Measurements from ENCODE around the gene PRKG2.

Gene PRKG2

DNA sequence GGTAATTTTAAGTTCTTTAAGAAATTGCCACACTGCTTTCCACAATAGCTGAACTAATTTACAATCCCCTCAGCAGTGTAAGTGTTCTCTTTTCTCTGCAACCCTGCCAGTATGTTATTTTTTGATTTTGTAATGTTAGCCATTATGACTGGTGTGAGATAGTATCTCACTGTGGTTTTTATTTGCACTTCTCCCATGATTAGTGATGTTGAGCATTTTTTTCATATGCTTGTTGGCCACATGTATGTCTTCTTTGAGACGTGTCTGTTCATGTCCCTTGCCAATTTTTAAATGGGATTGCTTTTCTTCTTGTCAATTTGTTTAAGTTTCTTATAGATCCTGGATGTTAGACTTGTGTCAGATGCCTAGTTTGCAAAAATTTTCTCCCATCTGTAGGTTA is 98.5 kb downstream of the PRKG2 start:
- no peaks in the 10 kb centered on the region for H3K9me3 ChIP-seq (ENCODE audit: control insufficient read depth in 2 of 2, low read length in 2 of 2)
- H3K27ac ChIP-seq (ENCODE audit: low read depth in 2 of 2, low read length in 2 of 2) = no peak overlapping the region
- H3K36me3 ChIP-seq (ENCODE audit: control insufficient read depth in 2 of 2, insufficient read depth in 2 of 2, low read length in 2 of 2) = no peaks in the 10 kb centered on the region
- no peaks in the 10 kb centered on the region for H3K27me3 ChIP-seq (ENCODE audit: control insufficient read depth in 2 of 2, insufficient read depth in 2 of 2, low read length in 2 of 2)
- H3K4me1 ChIP-seq (ENCODE audit: control insufficient read depth in 2 of 2, insufficient read depth in 2 of 2, low read length in 2 of 2) = no peaks in the 10 kb centered on the region
- H3K9ac ChIP-seq (ENCODE audit: low read depth in 1 of 2, low read length in 2 of 2) = no peak overlapping the region
- no peak overlapping the region for H3K4me3 ChIP-seq (ENCODE audit: low read length in 2 of 2)

DNA sequence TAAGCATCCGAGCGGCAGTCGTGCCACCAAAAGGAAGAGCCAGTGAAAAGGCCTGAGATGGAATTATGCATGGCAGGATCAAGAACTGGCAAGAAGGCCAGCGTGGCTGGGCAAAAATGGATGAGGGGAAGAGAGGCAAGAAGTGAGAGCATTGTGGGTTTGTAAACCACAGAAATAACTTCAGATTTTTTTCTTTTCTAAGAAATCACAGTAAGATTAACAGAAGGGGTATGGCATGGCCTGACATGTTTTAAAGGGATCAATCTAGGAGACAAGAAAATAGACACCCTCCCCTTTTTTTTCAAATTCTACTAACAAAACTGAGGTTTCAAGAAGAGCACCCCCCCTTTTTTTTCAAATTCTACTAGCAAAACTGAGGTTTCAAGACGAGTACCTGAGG is 102.0 kb downstream of the PRKG2 start:
- Histone ChIP-seq H3K4me3 (ENCODE audit: low read length in 2 of 2) (no peak overlapping the region), H3K27me3 (ENCODE audit: control insufficient read depth in 2 of 2, insufficient read depth in 2 of 2, low read length in 2 of 2) (no peaks in the 10 kb centered on the region), H3K27ac (ENCODE audit: low read depth in 2 of 2, low read length in 2 of 2) (no peak overlapping the region), H3K9me3 (ENCODE audit: control insufficient read depth in 2 of 2, low read length in 2 of 2) (no peaks in the 10 kb centered on the region), H3K9ac (ENCODE audit: low read depth in 1 of 2, low read length in 2 of 2) (no peak overlapping the region), H3K36me3 (ENCODE audit: control insufficient read depth in 2 of 2, insufficient read depth in 2 of 2, low read length in 2 of 2) (no peaks in the 10 kb centered on the region), H3K4me1 (ENCODE audit: control insufficient read depth in 2 of 2, insufficient read depth in 2 of 2, low read length in 2 of 2) (peaks cover 0 to 2% of the 10 kb centered on the region in 2 donors)

DNA sequence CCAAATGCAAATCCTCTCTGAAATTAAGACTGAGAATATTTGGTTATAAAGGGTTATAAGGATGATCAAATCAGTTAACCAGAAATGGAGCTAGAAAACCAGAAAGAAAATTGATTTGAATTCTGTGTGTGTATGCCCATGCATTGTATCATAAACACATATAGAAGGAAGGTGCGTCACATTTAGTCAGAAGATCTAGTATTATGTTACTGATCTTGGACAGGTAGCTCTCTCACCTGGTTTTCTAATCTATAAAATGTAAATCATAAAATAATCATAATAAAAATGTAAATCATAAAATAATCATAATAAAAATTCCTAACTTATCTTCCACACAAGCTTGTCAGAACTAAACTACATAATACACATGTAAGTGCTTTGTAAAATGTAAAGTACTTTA is 105.7 kb downstream of the PRKG2 start:
- Histone ChIP-seq H3K27me3 (ENCODE audit: control insufficient read depth in 2 of 2, insufficient read depth in 2 of 2, low read length in 2 of 2) (no peaks in the 10 kb centered on the region), H3K9me3 (ENCODE audit: control insufficient read depth in 2 of 2, low read length in 2 of 2) (no peaks in the 10 kb centered on the region), H3K9ac (ENCODE audit: low read depth in 1 of 2, low read length in 2 of 2) (no peak overlapping the region), H3K4me1 (ENCODE audit: control insufficient read depth in 2 of 2, insufficient read depth in 2 of 2, low read length in 2 of 2) (peaks cover 0 to 2% of the 10 kb centered on the region in 2 donors), H3K27ac (ENCODE audit: low read depth in 2 of 2, low read length in 2 of 2) (no peak overlapping the region), H3K4me3 (ENCODE audit: low read length in 2 of 2) (no peak overlapping the region), H3K36me3 (ENCODE audit: control insufficient read depth in 2 of 2, insufficient read depth in 2 of 2, low read length in 2 of 2) (no peaks in the 10 kb centered on the region)

DNA sequence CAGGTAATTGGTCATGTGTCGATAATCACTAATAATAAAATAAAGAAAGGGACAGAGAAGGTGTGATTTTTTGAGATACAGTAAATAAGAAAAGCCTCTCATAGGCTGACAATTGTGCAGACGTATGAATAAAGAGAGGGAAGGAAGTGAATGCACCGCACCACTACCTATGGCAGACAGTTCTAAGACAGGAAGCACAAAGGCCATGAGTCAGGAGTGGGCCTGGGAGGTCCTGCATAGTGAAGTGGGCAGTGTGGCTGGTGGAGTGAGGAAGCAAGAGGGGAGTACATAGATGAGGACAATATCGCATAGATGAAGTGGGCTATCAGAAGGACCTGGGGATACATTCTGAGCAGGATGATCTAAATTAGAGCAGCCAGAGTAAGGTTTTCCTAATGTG is 108.9 kb downstream of the PRKG2 start:
- H3K27me3 ChIP-seq (ENCODE audit: control insufficient read depth in 2 of 2, insufficient read depth in 2 of 2, low read length in 2 of 2) = no peaks in the 10 kb centered on the region
- H3K9me3 ChIP-seq (ENCODE audit: control insufficient read depth in 2 of 2, low read length in 2 of 2) = no peaks in the 10 kb centered on the region
- H3K9ac ChIP-seq (ENCODE audit: low read depth in 1 of 2, low read length in 2 of 2) = no peak overlapping the region

DNA sequence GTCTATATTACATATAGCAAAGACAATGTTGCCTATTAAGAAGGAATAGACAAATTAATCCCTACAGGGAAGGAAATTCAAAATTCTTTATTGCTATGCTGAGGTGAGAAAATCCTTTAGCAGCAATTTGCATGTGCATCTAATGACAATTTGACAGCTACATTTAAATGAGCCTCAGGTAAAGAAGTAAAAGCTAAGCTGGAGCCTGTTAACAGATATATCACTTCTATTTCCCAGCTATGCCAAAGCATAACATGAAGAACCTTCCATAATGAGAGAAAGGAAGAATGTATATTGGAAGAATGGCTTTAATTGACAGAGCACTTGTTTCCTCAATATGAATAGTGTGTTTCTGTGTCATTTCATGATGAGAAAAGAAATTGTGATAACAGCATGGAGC is 112.9 kb downstream of the PRKG2 start:
- Histone ChIP-seq H3K27ac (ENCODE audit: low read depth in 2 of 2, low read length in 2 of 2) (no peak overlapping the region), H3K36me3 (ENCODE audit: control insufficient read depth in 2 of 2, insufficient read depth in 2 of 2, low read length in 2 of 2) (no peaks in the 10 kb centered on the region), H3K9me3 (ENCODE audit: control insufficient read depth in 2 of 2, low read length in 2 of 2) (no peaks in the 10 kb centered on the region)

More for the DNA sequence above, 108.9 kb downstream of the PRKG2 start:
- H3K4me1 ChIP-seq (ENCODE audit: control insufficient read depth in 2 of 2, insufficient read depth in 2 of 2, low read length in 2 of 2) = peaks cover 0 to 2% of the 10 kb centered on the region in 2 donors
- no peaks in the 10 kb centered on the region for H3K36me3 ChIP-seq (ENCODE audit: control insufficient read depth in 2 of 2, insufficient read depth in 2 of 2, low read length in 2 of 2)
- no peak overlapping the region for H3K27ac ChIP-seq (ENCODE audit: low read depth in 2 of 2, low read length in 2 of 2)
- no peak overlapping the region for H3K4me3 ChIP-seq (ENCODE audit: low read length in 2 of 2)

DNA sequence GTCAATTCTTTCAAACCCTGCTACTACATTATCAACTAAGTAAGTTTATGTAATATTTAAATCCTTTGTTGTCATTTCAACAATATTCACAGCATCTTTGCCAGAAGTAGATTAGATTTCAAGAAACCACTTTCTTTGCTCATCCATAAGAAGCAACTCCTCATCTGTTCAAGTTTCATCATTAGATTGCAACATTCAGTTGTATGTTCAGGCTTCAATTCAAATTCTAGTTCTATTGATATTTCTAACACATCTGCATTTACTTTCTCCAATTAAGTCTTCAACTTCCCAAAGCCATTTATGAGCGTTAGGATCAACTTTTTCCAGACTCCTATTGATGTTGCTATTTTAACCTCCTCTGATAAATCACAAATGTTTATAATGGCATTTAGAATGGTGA is 118.5 kb downstream of the PRKG2 start:
- H3K27me3 ChIP-seq (ENCODE audit: control insufficient read depth in 2 of 2, insufficient read depth in 2 of 2, low read length in 2 of 2) = no peaks in the 10 kb centered on the region
- H3K36me3 ChIP-seq (ENCODE audit: control insufficient read depth in 2 of 2, insufficient read depth in 2 of 2, low read length in 2 of 2) = no peaks in the 10 kb centered on the region
- H3K4me1 ChIP-seq (ENCODE audit: control insufficient read depth in 2 of 2, insufficient read depth in 2 of 2, low read length in 2 of 2) = no peaks in the 10 kb centered on the region
- no peaks in the 10 kb centered on the region for H3K9me3 ChIP-seq (ENCODE audit: control insufficient read depth in 2 of 2, low read length in 2 of 2)
- H3K9ac ChIP-seq (ENCODE audit: low read depth in 1 of 2, low read length in 2 of 2) = no peak overlapping the region
- no peak overlapping the region for H3K4me3 ChIP-seq (ENCODE audit: low read length in 2 of 2)
- no peak overlapping the region for H3K27ac ChIP-seq (ENCODE audit: low read depth in 2 of 2, low read length in 2 of 2)

More for the DNA sequence above, 112.9 kb downstream of the PRKG2 start:
- H3K9ac ChIP-seq (ENCODE audit: low read depth in 1 of 2, low read length in 2 of 2) = no peak overlapping the region
- H3K4me3 ChIP-seq (ENCODE audit: low read length in 2 of 2) = no peak overlapping the region
- H3K4me1 ChIP-seq (ENCODE audit: control insufficient read depth in 2 of 2, insufficient read depth in 2 of 2, low read length in 2 of 2) = no peaks in the 10 kb centered on the region
- H3K27me3 ChIP-seq (ENCODE audit: control insufficient read depth in 2 of 2, insufficient read depth in 2 of 2, low read length in 2 of 2) = no peaks in the 10 kb centered on the region

DNA sequence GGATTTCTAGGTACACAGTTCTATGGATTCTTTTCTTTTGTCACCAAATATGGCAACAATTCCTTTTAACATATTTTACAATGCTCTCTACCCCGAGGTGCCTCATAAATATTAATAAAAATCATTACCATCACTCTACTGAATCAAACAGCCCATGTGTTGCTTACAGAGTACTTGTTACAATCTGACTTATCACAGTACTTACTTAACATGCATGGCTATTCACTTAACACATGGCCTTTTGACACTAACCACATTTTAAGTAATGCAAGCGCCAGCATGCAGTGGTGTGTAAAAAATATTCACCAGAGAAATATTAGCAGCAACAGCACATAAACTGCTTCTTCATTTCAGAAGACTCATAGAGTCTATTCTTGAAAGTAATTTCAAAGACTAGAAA is 119.6 kb downstream of the PRKG2 start:
- Histone ChIP-seq H3K4me3 (ENCODE audit: low read length in 2 of 2) (no peak overlapping the region), H3K4me1 (ENCODE audit: control insufficient read depth in 2 of 2, insufficient read depth in 2 of 2, low read length in 2 of 2) (no peaks in the 10 kb centered on the region), H3K27ac (ENCODE audit: low read depth in 2 of 2, low read length in 2 of 2) (no peak overlapping the region), H3K9me3 (ENCODE audit: control insufficient read depth in 2 of 2, low read length in 2 of 2) (no peaks in the 10 kb centered on the region), H3K36me3 (ENCODE audit: control insufficient read depth in 2 of 2, insufficient read depth in 2 of 2, low read length in 2 of 2) (no peaks in the 10 kb centered on the region), H3K9ac (ENCODE audit: low read depth in 1 of 2, low read length in 2 of 2) (no peak overlapping the region), H3K27me3 (ENCODE audit: control insufficient read depth in 2 of 2, insufficient read depth in 2 of 2, low read length in 2 of 2) (no peaks in the 10 kb centered on the region)

DNA sequence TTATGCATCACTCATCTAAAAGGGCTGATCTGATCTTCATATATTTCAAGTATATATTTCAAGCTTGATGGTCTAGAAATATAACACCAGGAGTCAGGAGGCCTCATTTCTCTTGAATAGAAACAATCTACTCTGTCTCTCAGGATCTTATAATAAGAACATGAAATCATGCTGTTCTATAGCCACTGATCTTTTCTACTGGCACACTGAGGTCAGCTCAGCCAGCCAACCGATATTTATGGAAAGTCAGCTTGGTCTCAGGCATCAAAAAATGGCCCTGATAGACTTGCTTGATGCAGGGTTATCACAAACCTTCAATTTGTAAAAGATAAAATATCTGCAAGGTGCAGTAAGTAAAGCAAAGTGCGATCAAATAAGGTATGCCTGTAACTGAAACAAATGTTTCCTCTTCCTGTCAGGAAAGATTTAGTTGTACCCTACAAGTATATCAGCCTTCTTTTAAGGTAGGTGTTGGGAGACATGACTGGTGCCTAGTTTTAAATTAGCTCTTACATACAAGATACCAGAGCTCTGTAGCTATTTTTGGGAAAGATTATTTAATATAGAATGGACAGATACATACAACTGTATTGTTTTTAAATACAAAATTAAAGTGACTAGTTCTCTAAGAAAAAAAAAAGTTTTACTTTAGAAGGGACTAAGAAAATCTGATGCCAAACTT is 121.2 kb downstream of the PRKG2 start:
- no peaks in the 10 kb centered on the region for H3K36me3 ChIP-seq (ENCODE audit: control insufficient read depth in 2 of 2, insufficient read depth in 2 of 2, low read length in 2 of 2)
- no peak overlapping the region for H3K27ac ChIP-seq (ENCODE audit: low read depth in 2 of 2, low read length in 2 of 2)
- no peaks in the 10 kb centered on the region for H3K4me1 ChIP-seq (ENCODE audit: control insufficient read depth in 2 of 2, insufficient read depth in 2 of 2, low read length in 2 of 2)
- H3K4me3 ChIP-seq (ENCODE audit: low read length in 2 of 2) = no peak overlapping the region
- H3K9ac ChIP-seq (ENCODE audit: low read depth in 1 of 2, low read length in 2 of 2) = no peak overlapping the region
- no peaks in the 10 kb centered on the region for H3K9me3 ChIP-seq (ENCODE audit: control insufficient read depth in 2 of 2, low read length in 2 of 2)
- no peaks in the 10 kb centered on the region for H3K27me3 ChIP-seq (ENCODE audit: control insufficient read depth in 2 of 2, insufficient read depth in 2 of 2, low read length in 2 of 2)

DNA sequence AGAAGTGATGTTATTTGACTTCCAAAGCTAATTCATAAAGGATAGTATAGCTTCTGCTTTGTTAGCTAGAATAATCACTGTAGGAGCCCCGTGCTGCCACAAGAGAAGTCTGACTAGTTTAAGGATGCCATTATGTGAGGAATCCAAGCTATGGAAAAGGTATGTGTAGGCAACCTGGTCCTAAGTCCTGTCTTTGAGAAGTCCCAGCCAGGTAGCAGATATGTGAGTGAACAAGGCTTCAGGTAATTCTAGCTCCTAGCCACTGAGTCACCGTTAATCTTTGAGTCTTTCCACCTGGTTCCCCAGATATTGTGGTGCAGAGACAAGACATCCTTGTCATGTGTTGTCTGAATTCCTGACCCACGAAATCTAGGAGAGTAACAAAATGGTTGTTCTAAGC is 129.0 kb downstream of the PRKG2 start:
- no peak overlapping the region for H3K9ac ChIP-seq (ENCODE audit: low read depth in 1 of 2, low read length in 2 of 2)
- H3K4me3 ChIP-seq (ENCODE audit: low read length in 2 of 2) = no peak overlapping the region
- H3K27me3 ChIP-seq (ENCODE audit: control insufficient read depth in 2 of 2, insufficient read depth in 2 of 2, low read length in 2 of 2) = no peaks in the 10 kb centered on the region
- H3K4me1 ChIP-seq (ENCODE audit: control insufficient read depth in 2 of 2, insufficient read depth in 2 of 2, low read length in 2 of 2) = no peaks in the 10 kb centered on the region
- no peaks in the 10 kb centered on the region for H3K9me3 ChIP-seq (ENCODE audit: control insufficient read depth in 2 of 2, low read length in 2 of 2)
- no peaks in the 10 kb centered on the region for H3K36me3 ChIP-seq (ENCODE audit: control insufficient read depth in 2 of 2, insufficient read depth in 2 of 2, low read length in 2 of 2)
- H3K27ac ChIP-seq (ENCODE audit: low read depth in 2 of 2, low read length in 2 of 2) = no peak overlapping the region

DNA sequence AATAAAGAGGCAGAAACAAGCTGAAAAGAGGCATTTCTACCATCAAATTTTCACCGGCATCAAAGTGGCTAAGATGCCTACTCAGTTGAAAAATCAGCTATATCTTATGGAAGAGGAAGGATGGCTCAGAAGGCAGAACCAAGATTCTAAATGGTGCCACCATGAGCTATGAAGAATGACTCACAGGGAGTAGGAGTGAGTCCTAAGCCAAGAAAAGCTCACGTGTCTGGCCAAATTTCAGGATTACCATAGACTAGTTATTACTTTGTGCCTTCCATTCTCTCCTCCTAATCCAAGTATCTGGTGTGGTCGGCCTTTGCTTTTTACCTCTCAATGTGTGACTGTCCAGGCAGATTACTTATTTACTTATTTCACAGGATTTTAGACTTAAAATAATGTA is 129.7 kb downstream of the PRKG2 start:
- H3K4me1 ChIP-seq (ENCODE audit: control insufficient read depth in 2 of 2, insufficient read depth in 2 of 2, low read length in 2 of 2) = no peaks in the 10 kb centered on the region
- H3K27me3 ChIP-seq (ENCODE audit: control insufficient read depth in 2 of 2, insufficient read depth in 2 of 2, low read length in 2 of 2) = no peaks in the 10 kb centered on the region
- no peak overlapping the region for H3K9ac ChIP-seq (ENCODE audit: low read depth in 1 of 2, low read length in 2 of 2)

DNA sequence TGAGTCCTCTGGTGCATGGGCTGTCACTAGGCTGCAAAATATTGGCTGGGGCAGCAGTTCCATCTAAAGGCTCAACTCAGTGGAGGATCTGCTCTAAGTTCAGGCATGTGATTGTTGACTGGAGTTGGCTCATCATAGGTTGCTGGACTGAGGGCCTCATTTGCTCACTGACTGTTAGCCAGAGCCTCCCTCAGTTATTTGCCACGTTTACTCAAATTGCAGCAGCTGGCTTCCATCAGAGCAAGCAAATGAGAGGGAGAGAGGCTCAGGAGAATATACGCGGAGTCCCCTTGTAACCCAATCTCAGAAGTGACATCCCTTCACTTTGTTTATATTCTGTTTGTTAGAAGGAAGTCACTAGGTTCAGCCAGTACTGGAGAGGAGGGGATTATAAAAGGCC is 130.4 kb downstream of the PRKG2 start:
- no peak overlapping the region for H3K9ac ChIP-seq (ENCODE audit: low read depth in 1 of 2, low read length in 2 of 2)
- H3K4me3 ChIP-seq (ENCODE audit: low read length in 2 of 2) = no peak overlapping the region
- no peaks in the 10 kb centered on the region for H3K36me3 ChIP-seq (ENCODE audit: control insufficient read depth in 2 of 2, insufficient read depth in 2 of 2, low read length in 2 of 2)
- no peaks in the 10 kb centered on the region for H3K4me1 ChIP-seq (ENCODE audit: control insufficient read depth in 2 of 2, insufficient read depth in 2 of 2, low read length in 2 of 2)
- no peaks in the 10 kb centered on the region for H3K27me3 ChIP-seq (ENCODE audit: control insufficient read depth in 2 of 2, insufficient read depth in 2 of 2, low read length in 2 of 2)
- no peak overlapping the region for H3K27ac ChIP-seq (ENCODE audit: low read depth in 2 of 2, low read length in 2 of 2)
- no peaks in the 10 kb centered on the region for H3K9me3 ChIP-seq (ENCODE audit: control insufficient read depth in 2 of 2, low read length in 2 of 2)

More for the DNA sequence above, 129.7 kb downstream of the PRKG2 start:
- Histone ChIP-seq H3K4me3 (ENCODE audit: low read length in 2 of 2) (no peak overlapping the region), H3K9me3 (ENCODE audit: control insufficient read depth in 2 of 2, low read length in 2 of 2) (no peaks in the 10 kb centered on the region), H3K27ac (ENCODE audit: low read depth in 2 of 2, low read length in 2 of 2) (no peak overlapping the region), H3K36me3 (ENCODE audit: control insufficient read depth in 2 of 2, insufficient read depth in 2 of 2, low read length in 2 of 2) (no peaks in the 10 kb centered on the region)
